NCI-H345 treated with DMSO at 0.1 percent for 48 hours (cell line): ENCODE measurements around the gene BCAP31.
"Not testable (repeated sequence)": the region's sequence is repeated elsewhere in the genome, so short reads cannot be mapped to it uniquely, and the experiment has no call there.

Experiments used
- DNase-seq: peaks from one replicate; lab custom pipeline; 2025; ENCODE audit not compliant: unreplicated experiment; lab: John Stamatoyannopoulos, UW

BCAP31 gene

GRCh38 chrX:153684467-153685155, 39.6 kb downstream of the BCAP31 start:
- DNase-seq: no peak

DNA sequence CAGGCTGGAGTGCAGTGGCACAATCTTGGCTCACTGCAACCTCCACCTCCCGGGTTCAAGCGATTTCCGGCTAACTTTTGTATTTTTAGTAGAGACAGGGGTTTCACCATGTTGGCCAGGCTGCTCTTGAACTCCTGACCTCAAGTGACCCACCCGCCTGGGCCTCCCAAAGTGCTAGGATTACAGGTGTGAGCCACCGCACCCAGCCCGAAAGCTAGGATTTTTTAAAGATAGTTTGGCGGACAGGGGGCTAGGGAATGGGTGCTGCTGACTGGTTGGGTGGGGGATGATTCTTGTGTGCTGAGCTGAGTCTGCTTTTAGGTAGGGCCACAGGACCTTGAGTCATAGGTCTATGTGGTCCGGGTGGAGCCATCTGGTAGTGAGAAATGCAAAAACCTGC, 40.7 kb downstream of the BCAP31 start:
- DNase-seq: not testable (repeated sequence)

DNA sequence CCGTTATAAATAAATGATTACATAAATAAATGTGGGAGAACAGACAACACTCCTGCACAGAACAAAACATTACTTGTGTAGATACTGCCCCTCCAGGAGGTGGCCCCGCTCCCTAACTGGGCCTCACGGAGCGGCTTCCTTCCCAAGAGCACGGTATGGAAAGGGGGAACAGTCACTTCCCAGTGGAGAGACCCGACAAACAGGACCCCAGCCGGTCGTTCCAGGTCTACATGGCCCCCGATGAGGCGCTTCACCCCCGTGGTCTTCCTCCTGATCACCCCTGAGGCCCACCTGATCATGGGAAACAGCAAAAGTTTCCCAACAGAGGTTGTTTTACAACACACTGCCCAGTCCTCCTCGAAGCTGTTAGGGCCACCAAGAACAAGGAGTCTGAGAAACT, 43.0 kb downstream of the BCAP31 start:
- no peak for DNase-seq

GRCh38 chrX:153674219-153674851, 49.9 kb downstream of the BCAP31 start:
- no peak for DNase-seq

- no peak for DNase-seq
Observed at GRCh38 chrX:153673428-153674218, 50.6 kb downstream of the BCAP31 start, which contains the start of gene PNCK. Gene PNCK (minus strand): TSS chrX:153673813. CDS start chrX:153673076, 737 bp downstream.

GRCh38 chrX:153672531-153673427, 51.4 kb downstream of the BCAP31 start:
- no peak for DNase-seq

GRCh38 chrX:153671589-153672530, 52.3 kb downstream of the BCAP31 start:
- no peak for DNase-seq

- DNase-seq: no peak
Observed at GRCh38 chrX:153670748-153671588, 53.2 kb downstream of the BCAP31 start.

- DNase-seq: no peak
Observed at GRCh38 chrX:153669901-153670731, 54.1 kb downstream of the BCAP31 start.

DNA sequence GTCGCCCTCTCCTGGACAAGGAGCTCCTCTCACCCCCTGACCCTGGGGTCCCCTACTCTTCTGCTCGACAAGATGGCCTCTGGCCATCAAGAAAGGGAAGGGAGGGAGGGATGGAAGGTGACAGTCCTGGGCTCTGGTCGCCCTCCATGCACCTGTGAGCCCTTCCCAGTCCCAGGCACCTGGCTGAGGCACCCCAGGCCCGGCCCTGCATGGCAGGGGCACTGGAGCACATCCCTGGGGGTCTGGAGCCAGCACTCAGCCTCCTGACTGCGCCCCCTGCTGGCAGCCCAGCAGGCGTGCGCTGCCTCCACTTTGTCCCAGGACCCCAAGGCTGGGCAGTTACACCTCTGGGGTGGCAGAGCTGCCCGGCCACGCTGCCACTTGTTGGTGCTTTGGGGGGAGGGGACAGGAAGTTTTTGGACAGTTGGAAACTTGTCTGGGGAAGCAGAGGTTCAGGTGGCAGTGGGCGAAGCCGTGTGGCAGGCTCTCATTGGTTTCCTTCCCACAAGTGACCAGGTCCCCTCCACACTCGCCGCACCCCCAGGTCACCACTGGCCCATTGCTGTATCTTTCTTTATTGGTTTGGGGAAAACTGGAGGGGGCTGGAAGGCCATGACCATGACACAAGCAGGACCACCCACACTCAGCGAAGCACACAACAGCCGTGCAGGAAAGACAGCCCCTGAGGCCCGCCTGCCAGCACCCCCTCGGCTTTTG, 54.9 kb downstream of the BCAP31 start:
- DNase-seq: no peak

DNA sequence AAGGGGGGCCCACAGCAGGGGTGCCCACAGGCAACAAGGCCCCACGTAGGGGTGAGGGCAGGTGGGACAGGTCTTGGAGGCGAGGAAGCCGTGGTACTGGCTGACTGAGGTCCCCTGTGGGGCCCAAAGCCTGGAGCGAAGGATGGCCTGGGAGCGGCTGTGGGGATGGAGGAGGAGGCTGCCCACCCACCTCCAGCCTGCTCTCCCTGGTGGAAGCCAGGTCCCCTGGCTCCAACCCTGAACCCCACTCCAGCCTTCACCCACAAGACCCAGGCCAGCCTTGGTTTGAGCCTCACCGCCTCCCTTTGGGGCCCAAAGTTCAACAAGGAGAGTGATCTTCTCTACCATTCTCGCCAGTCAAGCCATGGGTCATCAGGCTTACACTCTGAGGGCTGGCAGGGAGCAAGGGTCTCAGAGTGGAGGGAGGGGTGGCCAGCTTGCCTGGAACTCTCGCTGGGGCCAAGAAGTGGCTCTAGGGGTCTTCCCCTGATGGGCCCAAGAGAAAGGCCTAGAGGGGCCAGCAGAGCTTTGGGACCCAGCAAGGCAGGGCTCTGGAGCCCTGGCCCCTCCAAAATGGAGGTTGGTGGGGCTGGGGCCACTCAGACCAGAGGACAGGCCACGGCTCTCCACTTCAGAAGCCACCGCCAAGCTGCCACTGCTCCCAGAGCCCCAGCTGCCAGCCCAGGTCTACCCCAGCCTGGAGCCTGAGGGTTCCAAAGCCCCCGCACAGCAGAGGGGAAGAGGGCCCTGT, 55.6 kb downstream of the BCAP31 start:
- no peak for DNase-seq

GRCh38 chrX:153667956-153668396, 56.2 kb downstream of the BCAP31 start:
- DNase-seq: peak; percentile 48

GRCh38 chrX:153667281-153667955, 56.8 kb downstream of the BCAP31 start:
- no peak for DNase-seq

DNA sequence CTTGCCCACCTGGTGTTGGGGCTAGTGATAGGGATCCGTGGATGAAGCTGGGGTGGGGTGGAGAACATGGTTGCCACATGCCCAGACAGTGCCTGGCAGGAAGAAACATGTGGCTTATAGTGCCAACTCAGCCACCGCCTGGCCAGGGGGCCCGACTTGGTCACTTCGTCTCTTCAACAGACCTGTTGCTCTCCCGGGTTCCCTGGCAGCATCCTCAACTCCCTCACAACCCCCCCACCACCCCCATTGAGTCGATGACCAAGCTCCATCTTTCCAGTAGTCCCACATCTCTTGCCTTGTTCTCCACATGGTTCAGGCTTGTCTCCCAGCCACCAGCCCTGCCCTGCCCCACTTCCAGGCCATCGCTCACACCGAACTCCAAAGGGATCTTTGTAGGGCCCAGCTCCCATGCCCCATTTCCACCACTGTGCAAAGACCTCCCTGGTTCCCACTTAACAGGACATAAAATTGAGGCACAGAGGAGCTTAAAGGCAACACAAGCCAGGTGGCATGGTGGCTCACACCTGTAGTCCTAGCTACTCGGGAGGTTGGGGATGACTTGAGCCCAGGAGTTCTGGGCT, 58.4 kb downstream of the BCAP31 start:
- DNase-seq: no peak

DNA sequence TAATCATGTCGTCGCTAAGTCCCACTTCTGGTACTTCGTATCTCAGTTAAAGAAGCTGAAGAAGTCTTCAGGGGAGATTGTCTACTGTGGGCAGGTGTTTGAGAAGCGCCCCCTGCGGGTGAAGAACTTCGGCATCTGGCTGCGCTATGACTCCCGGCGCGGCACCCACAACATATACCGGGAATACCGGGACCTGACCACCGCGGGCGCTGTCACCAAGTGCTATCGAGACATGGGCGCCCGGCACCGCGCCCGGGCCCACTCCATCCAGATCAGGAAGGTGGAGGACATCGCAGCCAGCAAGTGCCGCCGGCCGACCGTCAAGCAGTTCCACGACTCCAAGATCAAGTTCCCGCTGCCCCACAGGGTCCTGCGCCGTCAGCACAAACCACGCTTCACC, 61.9 kb downstream of the BCAP31 start:
- no peak for DNase-seq

- DNase-seq: no peak
Observed at GRCh38 chrX:153659268-153659667, 64.9 kb downstream of the BCAP31 start.
